PC-3 (cell line): ENCODE data around the gene PPP1CC. TPM values are rescaled to one million over a fixed set of nuclear protein-coding genes. Genes with fewer than 3 reads are reported as not detected.

Experiments
- ATAC-seq: fragments of 200-7000 bp; cut with Tn5 transposase; 2 replicates; pipeline ENCODE4 v1.9.1; 2020; ENCODE audit warnings: mild to moderate bottlenecking, moderate library complexity
- BruUV-seq: library from RNA; stranded (reverse); fragments of 400-500 nt; replicated peaks from 2 replicates; lab custom pipeline; 2021; lab: Mats Ljungman, UMichigan
- CTCF ChIA-PET: fragments of 300-600 bp; sonication (Branson Sonifier 250); formaldehyde crosslinking; loops from one replicate; lab custom pipeline; 2022; ENCODE audit warnings: antibody characterized with exemption; lab: Charles Lee
- POLR2A ChIA-PET: fragments of 300-600 bp; sonication (Branson Sonifier 250); formaldehyde crosslinking; loops from one replicate; lab custom pipeline; 2022; ENCODE audit warnings: antibody characterized with exemption; ENCODE audit not compliant: unreplicated experiment; lab: Charles Lee
- DNase-seq: peaks from one replicate; pipeline ENCODE4 v3.0.0-alpha.2; 2015
- H2AFZ ChIP-seq: fragments of 300-600 bp; sonication (generic); 2 replicates; pipeline ENCODE4 v1.6.0; 2016; ENCODE audit warnings: antibody characterized with exemption, low read length
- H3F3A ChIP-seq: fragments of 300-600 bp; sonication (generic); one replicate; pipeline ENCODE4 v1.6.0; 2017; ENCODE audit warnings: antibody characterized with exemption, low read length, control low read depth, mild to moderate bottlenecking; ENCODE audit not compliant: unreplicated experiment
- H3K27ac ChIP-seq: fragments of 300-600 bp; sonication (generic); 2 replicates; pipeline ENCODE4 v1.5.1; 2016; ENCODE audit warnings: mild to moderate bottlenecking, low read length
- H3K27me3 ChIP-seq: fragments of 300-600 bp; sonication (generic); 2 replicates; pipeline ENCODE4 v1.6.1; 2016; ENCODE audit warnings: low read length, mixed read lengths
- H3K36me3 ChIP-seq: fragments of 300-600 bp; sonication (generic); 2 replicates; pipeline ENCODE4 v1.6.1; 2016; ENCODE audit warnings: low read depth, mixed run types, low read length, mixed read lengths
- H3K4me1 ChIP-seq: fragments of 300-600 bp; sonication (generic); 2 replicates; pipeline ENCODE4 v1.5.1; 2016; ENCODE audit warnings: low read length; ENCODE audit not compliant: insufficient read depth
- H3K4me2 ChIP-seq: fragments of 300-600 bp; sonication (generic); 2 replicates; pipeline ENCODE4 v1.6.0; 2016; ENCODE audit warnings: low read length
- H3K4me3 ChIP-seq: fragments of 300-600 bp; sonication (generic); 2 replicates; pipeline ENCODE4 v1.5.1; 2016; ENCODE audit warnings: mild to moderate bottlenecking, low read length, mixed read lengths
- H3K79me2 ChIP-seq: fragments of 300-600 bp; sonication (generic); 2 replicates; pipeline ENCODE4 v1.6.1; 2017; ENCODE audit warnings: low read length, mixed read lengths
- H3K9ac ChIP-seq: fragments of 300-600 bp; sonication (generic); 2 replicates; pipeline ENCODE4 v1.6.0; 2016; ENCODE audit warnings: mild to moderate bottlenecking, low read length
- H3K9me2 ChIP-seq: fragments of 300-600 bp; sonication (generic); replicated peaks from 2 replicates; pipeline ENCODE4 v1.6.1; 2016; ENCODE audit warnings: mixed run types, low read length, mixed read lengths
- H3K9me3 ChIP-seq: fragments of 300-600 bp; sonication (generic); 2 replicates; pipeline ENCODE4 v1.6.1; 2016; ENCODE audit warnings: low read length, mixed read lengths
- H4K20me1 ChIP-seq: fragments of 300-600 bp; sonication (generic); 2 replicates; pipeline ENCODE4 v1.6.1; 2016; ENCODE audit warnings: low read length, mixed read lengths
- CTCF ChIP-seq: fragments of 300-600 bp; sonication (generic); conservative IDR thresholded peaks from 2 replicates; pipeline ENCODE4 v1.5.1; 2017; ENCODE audit warnings: antibody characterized with exemption, low read depth, mild to moderate bottlenecking, low read length
- EZH2 ChIP-seq: fragments of 300-600 bp; sonication (generic); IDR thresholded peaks from one replicate; pipeline ENCODE4 v1.6.1; 2017; ENCODE audit warnings: antibody characterized with exemption, mild to moderate bottlenecking, low read length; ENCODE audit not compliant: unreplicated experiment
- EZH2phosphoT487 ChIP-seq: fragments of 300-600 bp; sonication (generic); IDR thresholded peaks from 2 replicates; pipeline ENCODE4 v1.6.1; 2018; ENCODE audit warnings: mild to moderate bottlenecking, antibody characterized with exemption, low read length, borderline replicate concordance
- intact Hi-C: fragments of 100-400 bp; cut with micrococcal nuclease; formaldehyde crosslinking; loops from 2 replicates; pipeline ENCODE4 v1.9.0; 2023
- total RNA-seq: library from RNA; depleted of rRNA; stranded (reverse); fragments of >200 nt; gene quantifications from 2 replicates; pipeline ENCODE4 v1.2.3, GENCODE V29; 2014

Gene PPP1CC
- total RNA-seq, 1 experiment from 2014 or later = 204 TPM

GRCh38 chr12:110778833-110779577 is 36.3 kb upstream of the PPP1CC start:
- Histone ChIP-seq H3K79me2 (no peaks in the 10 kb centered on the region), H3K9me2 (no peaks in the 10 kb centered on the region), H3K9me3 (no peaks in the 10 kb centered on the region), H3F3A (no peaks in the 10 kb centered on the region), H3K27me3 (no peaks in the 10 kb centered on the region), H2AFZ (no peak overlapping the region), H3K4me3 (no peak overlapping the region), H3K9ac (no peak overlapping the region), H3K4me2 (no peak overlapping the region), H3K36me3 (no peaks in the 10 kb centered on the region), H3K27ac (no peak overlapping the region), H4K20me1 (no peaks in the 10 kb centered on the region), H3K4me1 (no peaks in the 10 kb centered on the region)
- intact Hi-C loops = no loop called here
- ATAC-seq = no peak
- ChIA-PET CTCF (no interaction called here), POLR2A (no interaction called here)
- BruUV-seq = no TSS peak
- TF ChIP-seq CTCF (no peak), EZH2phosphoT487 (no peak), EZH2 (no peak)
- DNase-seq = no peak

- no peak overlapping the region for H2AFZ ChIP-seq
- intact Hi-C loops = no loop called here
- POLR2A ChIA-PET = no interaction called here
- no peak overlapping the region for H3K9ac ChIP-seq
- H3F3A ChIP-seq = no peaks in the 10 kb centered on the region
- H3K27me3 ChIP-seq = no peaks in the 10 kb centered on the region
- no peaks in the 10 kb centered on the region for H3K9me2 ChIP-seq
- no peak for DNase-seq
- no peak overlapping the region for H3K4me2 ChIP-seq
- CTCF ChIA-PET = no interaction called here
- H4K20me1 ChIP-seq = no peaks in the 10 kb centered on the region
- H3K9me3 ChIP-seq = no peaks in the 10 kb centered on the region
- no peak for ATAC-seq
- H3K4me3 ChIP-seq = no peak overlapping the region
- H3K27ac ChIP-seq = no peak overlapping the region
- H3K36me3 ChIP-seq = no peaks in the 10 kb centered on the region
- H3K79me2 ChIP-seq = no peaks in the 10 kb centered on the region
- H3K4me1 ChIP-seq = no peaks in the 10 kb centered on the region
- TF ChIP-seq EZH2phosphoT487 = no peak
- no TSS peak for BruUV-seq
Observed at GRCh38 chr12:110776410-110776809, 33.7 kb upstream of the PPP1CC start.

GRCh38 chr12:110775997-110776396 is 33.3 kb upstream of the PPP1CC start:
- Histone ChIP-seq H3K4me2 (no peak overlapping the region), H3K4me3 (no peak overlapping the region), H3K9me2 (no peaks in the 10 kb centered on the region), H3K79me2 (no peaks in the 10 kb centered on the region), H3F3A (no peaks in the 10 kb centered on the region), H3K36me3 (no peaks in the 10 kb centered on the region), H3K27me3 (no peaks in the 10 kb centered on the region), H4K20me1 (no peaks in the 10 kb centered on the region), H3K9me3 (no peaks in the 10 kb centered on the region), H3K4me1 (no peaks in the 10 kb centered on the region), H3K9ac (no peak overlapping the region), H3K27ac (no peak overlapping the region), H2AFZ (no peak overlapping the region)
- POLR2A ChIA-PET = no interaction called here
- no peak for TF ChIP-seq EZH2phosphoT487
- TF ChIP-seq EZH2 = no peak
- TF ChIP-seq CTCF = no peak
- ATAC-seq (no peak), DNase-seq (no peak)
- no TSS peak for BruUV-seq
- CTCF ChIA-PET = no interaction called here
- intact Hi-C loops = no loop called here
